ENCODE data around the gene ACY1. TPM values are rescaled to one million over a fixed set of nuclear protein-coding genes. Genes with fewer than 3 reads are reported as not detected.

ACY1 gene
- total and polyA plus RNA-seq, 2 of the 13 experiments (the other 11 are each of a cell fraction or from before 2014, with no cell fraction given), result 113 to 162 TPM

- TF ChIP-seq ZNF280B (CRISPR knock-in tag; IDR thresholded peaks at IDR 0.05; ENCODE audit: borderline replicate concordance) (peak; percentile 49; the same call in 1 of the 2 replicates), HDAC1 (CRISPR knock-in tag; IDR thresholded peaks at IDR 0.05) (peak; percentile 94), SP1 (IDR thresholded peaks at IDR 0.05) (no peak), SP1 (CRISPR knock-in tag; IDR thresholded peaks at IDR 0.05) (peak; percentile 80; the same call in 1 of the 2 replicates), SOX5 (CRISPR knock-in tag; IDR thresholded peaks at IDR 0.05; ENCODE audit: borderline replicate concordance) (peak; percentile 77), ZNF761 (CRISPR knock-in tag; conservative IDR thresholded peaks at IDR 0.05) (peak; percentile 91), SALL1 (CRISPR knock-in tag; IDR thresholded peaks at IDR 0.05) (peak; percentile 93), ZNF160 (CRISPR knock-in tag; IDR thresholded peaks at IDR 0.05) (peak; percentile 47; the same call in 1 of the 2 replicates), CENPX (CRISPR knock-in tag; IDR thresholded peaks at IDR 0.05) (no peak), ZNF777 (CRISPR knock-in tag; IDR thresholded peaks at IDR 0.05) (peak; percentile 63)
- TF ChIP-seq, protein P1, sequence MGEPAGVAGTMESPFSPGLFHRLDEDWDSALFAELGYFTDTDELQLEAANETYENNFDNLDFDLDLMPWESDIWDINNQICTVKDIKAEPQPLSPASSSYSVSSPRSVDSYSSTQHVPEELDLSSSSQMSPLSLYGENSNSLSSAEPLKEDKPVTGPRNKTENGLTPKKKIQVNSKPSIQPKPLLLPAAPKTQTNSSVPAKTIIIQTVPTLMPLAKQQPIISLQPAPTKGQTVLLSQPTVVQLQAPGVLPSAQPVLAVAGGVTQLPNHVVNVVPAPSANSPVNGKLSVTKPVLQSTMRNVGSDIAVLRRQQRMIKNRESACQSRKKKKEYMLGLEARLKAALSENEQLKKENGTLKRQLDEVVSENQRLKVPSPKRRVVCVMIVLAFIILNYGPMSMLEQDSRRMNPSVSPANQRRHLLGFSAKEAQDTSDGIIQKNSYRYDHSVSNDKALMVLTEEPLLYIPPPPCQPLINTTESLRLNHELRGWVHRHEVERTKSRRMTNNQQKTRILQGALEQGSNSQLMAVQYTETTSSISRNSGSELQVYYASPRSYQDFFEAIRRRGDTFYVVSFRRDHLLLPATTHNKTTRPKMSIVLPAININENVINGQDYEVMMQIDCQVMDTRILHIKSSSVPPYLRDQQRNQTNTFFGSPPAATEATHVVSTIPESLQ (CRISPR knock-in tag; conservative IDR thresholded peaks at IDR 0.05), result no peak
- TF ChIP-seq, protein P2, sequence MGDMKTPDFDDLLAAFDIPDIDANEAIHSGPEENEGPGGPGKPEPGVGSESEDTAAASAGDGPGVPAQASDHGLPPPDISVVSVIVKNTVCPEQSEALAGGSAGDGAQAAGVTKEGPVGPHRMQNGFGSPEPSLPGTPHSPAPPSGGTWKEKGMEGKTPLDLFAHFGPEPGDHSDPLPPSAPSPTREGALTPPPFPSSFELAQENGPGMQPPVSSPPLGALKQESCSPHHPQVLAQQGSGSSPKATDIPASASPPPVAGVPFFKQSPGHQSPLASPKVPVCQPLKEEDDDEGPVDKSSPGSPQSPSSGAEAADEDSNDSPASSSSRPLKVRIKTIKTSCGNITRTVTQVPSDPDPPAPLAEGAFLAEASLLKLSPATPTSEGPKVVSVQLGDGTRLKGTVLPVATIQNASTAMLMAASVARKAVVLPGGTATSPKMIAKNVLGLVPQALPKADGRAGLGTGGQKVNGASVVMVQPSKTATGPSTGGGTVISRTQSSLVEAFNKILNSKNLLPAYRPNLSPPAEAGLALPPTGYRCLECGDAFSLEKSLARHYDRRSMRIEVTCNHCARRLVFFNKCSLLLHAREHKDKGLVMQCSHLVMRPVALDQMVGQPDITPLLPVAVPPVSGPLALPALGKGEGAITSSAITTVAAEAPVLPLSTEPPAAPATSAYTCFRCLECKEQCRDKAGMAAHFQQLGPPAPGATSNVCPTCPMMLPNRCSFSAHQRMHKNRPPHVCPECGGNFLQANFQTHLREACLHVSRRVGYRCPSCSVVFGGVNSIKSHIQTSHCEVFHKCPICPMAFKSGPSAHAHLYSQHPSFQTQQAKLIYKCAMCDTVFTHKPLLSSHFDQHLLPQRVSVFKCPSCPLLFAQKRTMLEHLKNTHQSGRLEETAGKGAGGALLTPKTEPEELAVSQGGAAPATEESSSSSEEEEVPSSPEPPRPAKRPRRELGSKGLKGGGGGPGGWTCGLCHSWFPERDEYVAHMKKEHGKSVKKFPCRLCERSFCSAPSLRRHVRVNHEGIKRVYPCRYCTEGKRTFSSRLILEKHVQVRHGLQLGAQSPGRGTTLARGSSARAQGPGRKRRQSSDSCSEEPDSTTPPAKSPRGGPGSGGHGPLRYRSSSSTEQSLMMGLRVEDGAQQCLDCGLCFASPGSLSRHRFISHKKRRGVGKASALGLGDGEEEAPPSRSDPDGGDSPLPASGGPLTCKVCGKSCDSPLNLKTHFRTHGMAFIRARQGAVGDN (CRISPR knock-in tag; IDR thresholded peaks at IDR 0.05), result peak; percentile 97
Observed at GRCh38 chr3:51995346-51996163, 12.2 kb downstream of the ACY1 start, which contains the start of gene RPL29 (continued).

Data from HepG2 (cell line).